BJ (cell line): Measurements from ENCODE around the gene SLC13A5. TPM values are rescaled to one million over a fixed set of nuclear protein-coding genes. Genes with fewer than 3 reads are reported as not detected.

Experiments
- CTCF ChIA-PET: fragments of 350-600 bp; formaldehyde crosslinking; extraction: SDS; loops from one replicate; lab custom pipeline; 2021; ENCODE audit warnings: antibody characterized with exemption, inconsistent platforms; lab: Yijun Ruan, JAX
- POLR2A ChIA-PET: fragments of 300-600 bp; sonication (Branson Sonifier 250); formaldehyde crosslinking; extraction: SDS; loops from one replicate; lab custom pipeline; 2021; ENCODE audit warnings: antibody characterized with exemption; lab: Charles Lee
- DNase-seq: peaks from one replicate; pipeline ENCODE4 v3.0.0-alpha.2; 2011; ENCODE audit warnings: low read depth
- H3K27me3 ChIP-seq: 2 replicates; pipeline ENCODE4 v1.6.0; 2011; ENCODE audit warnings: low read length; ENCODE audit not compliant: control insufficient read depth, insufficient read depth
- H3K36me3 ChIP-seq: 2 replicates; pipeline ENCODE4 v1.5.1; 2011; ENCODE audit warnings: low read length; ENCODE audit not compliant: control insufficient read depth, insufficient read depth
- H3K4me3 ChIP-seq: 2 replicates; pipeline ENCODE4 v1.5.1; 2011; ENCODE audit warnings: low read depth, mild to moderate bottlenecking, control low read depth, low read length
- CTCF ChIP-seq: IDR thresholded peaks from 2 replicates; pipeline ENCODE4 v1.5.1; 2011; ENCODE audit warnings: low read depth, mild to moderate bottlenecking, control low read depth, inconsistent platforms, low read length, moderate library complexity; ENCODE audit not compliant: insufficient read depth
- polyA plus RNA-seq: library from polyadenylated mRNA; depleted of rRNA; stranded (reverse); fragments of >200 nt; gene quantifications from 2 replicates; pipeline ENCODE4 v1.2.3, GENCODE V29; 2011

SLC13A5 gene
- polyA plus RNA-seq, 1 experiment = not detected

GRCh38 chr17:6691546-6691945 lies 21.6 kb downstream of the SLC13A5 start:
- ChIA-PET CTCF (no interaction called here), POLR2A (no interaction called here)
- Histone ChIP-seq H3K36me3 (no peaks in the 10 kb centered on the region), H3K4me3 (no peak overlapping the region), H3K27me3 (peaks cover 8% of the 10 kb centered on the region)
- no peak for TF ChIP-seq CTCF
- DNase-seq = no peak

GRCh38 chr17:6690641-6691040 lies 22.5 kb downstream of the SLC13A5 start:
- Histone ChIP-seq H3K36me3 (no peaks in the 10 kb centered on the region), H3K4me3 (no peak overlapping the region), H3K27me3 (peaks cover 5% of the 10 kb centered on the region)
- ChIA-PET CTCF (no interaction called here), POLR2A (no interaction called here)
- no peak for TF ChIP-seq CTCF
- DNase-seq = no peak

- no peak overlapping the region for H3K4me3 ChIP-seq
- POLR2A ChIA-PET = no interaction called here
- H3K36me3 ChIP-seq = no peaks in the 10 kb centered on the region
- CTCF ChIA-PET = no interaction called here
- no peak for DNase-seq
- no peak for TF ChIP-seq CTCF
- H3K27me3 ChIP-seq = peaks cover 2% of the 10 kb centered on the region; the same call in 1 of the 2 replicates
These were observed 24.2 kb downstream of the SLC13A5 start for GRCh38 chr17:6688944-6689343.

GRCh38 chr17:6686026-6686425 lies 27.1 kb downstream of the SLC13A5 start:
- H3K27me3 ChIP-seq = no peaks in the 10 kb centered on the region; the same call in 1 of the 2 replicates
- no peak overlapping the region for H3K4me3 ChIP-seq
- TF ChIP-seq CTCF = no peak
- ChIA-PET POLR2A (no interaction called here), CTCF (no interaction called here)
- no peaks in the 10 kb centered on the region for H3K36me3 ChIP-seq
- DNase-seq = no peak

- no peak overlapping the region for H3K4me3 ChIP-seq
- DNase-seq = no peak
- POLR2A ChIA-PET = no interaction called here
- H3K36me3 ChIP-seq = no peaks in the 10 kb centered on the region
- H3K27me3 ChIP-seq = no peaks in the 10 kb centered on the region; the same call in 1 of the 2 replicates
- CTCF ChIA-PET = interaction anchor here (0.7 kb wide), 1 partner anchor 8 kb away, joined by 3 read pairs; no protein-coding TSS in a partner anchor
- TF ChIP-seq CTCF = no peak
These were observed 28.0 kb downstream of the SLC13A5 start for GRCh38 chr17:6684881-6685767.
